Measurements from ENCODE around the gene MAP3K14.
A peak's percentile ranks its signal among the peaks of the same experiment; 100 is the strongest.

DNA sequence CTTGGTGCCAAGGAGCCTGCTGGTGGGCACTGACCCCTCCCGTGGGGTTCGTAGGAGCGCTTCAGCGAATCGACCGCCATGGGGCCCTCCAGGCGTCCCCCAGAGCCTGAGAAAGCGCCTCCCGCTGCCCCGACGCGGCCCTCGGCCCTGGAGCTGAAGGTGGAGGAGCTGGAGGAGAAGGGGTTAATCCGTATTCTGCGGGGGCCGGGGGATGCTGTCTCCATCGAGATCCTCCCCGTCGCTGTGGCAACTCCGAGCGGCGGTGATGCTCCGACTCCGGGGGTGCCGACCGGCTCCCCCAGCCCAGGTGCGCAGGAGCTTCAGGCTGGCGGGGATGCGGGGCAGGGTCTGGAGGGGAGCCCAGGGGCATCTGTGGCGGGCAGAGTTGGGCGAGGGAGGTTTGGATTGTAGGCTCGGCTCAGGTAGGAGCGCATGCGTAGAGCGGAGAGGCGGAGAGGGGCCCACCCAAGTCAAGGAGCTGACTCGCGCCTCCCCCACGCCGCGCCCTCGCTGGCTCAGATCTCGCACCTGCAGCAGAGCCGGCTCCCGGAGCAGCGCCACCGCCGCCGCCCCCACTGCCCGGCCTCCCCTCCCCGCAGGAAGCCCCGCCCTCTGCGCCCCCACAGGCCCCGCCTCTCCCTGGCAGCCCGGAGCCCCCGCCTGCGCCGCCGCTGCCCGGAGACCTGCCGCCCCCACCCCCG lies 75.3 kb downstream of the MAP3K14 start:
- TF ChIP-seq, protein P1, sequence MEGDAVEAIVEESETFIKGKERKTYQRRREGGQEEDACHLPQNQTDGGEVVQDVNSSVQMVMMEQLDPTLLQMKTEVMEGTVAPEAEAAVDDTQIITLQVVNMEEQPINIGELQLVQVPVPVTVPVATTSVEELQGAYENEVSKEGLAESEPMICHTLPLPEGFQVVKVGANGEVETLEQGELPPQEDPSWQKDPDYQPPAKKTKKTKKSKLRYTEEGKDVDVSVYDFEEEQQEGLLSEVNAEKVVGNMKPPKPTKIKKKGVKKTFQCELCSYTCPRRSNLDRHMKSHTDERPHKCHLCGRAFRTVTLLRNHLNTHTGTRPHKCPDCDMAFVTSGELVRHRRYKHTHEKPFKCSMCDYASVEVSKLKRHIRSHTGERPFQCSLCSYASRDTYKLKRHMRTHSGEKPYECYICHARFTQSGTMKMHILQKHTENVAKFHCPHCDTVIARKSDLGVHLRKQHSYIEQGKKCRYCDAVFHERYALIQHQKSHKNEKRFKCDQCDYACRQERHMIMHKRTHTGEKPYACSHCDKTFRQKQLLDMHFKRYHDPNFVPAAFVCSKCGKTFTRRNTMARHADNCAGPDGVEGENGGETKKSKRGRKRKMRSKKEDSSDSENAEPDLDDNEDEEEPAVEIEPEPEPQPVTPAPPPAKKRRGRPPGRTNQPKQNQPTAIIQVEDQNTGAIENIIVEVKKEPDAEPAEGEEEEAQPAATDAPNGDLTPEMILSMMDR (IDR thresholded peaks at IDR 0.05), result no peak
- TF ChIP-seq POLR2A (IDR thresholded peaks at IDR 0.05), result peak; percentile 21

Data from prostate gland (tissue), 2 donors.